GM21723 (cell line): ENCODE measurements around the gene ADM2.

Source experiments
- ATAC-seq: cut with Tn5 transposase; IDR thresholded peaks from one replicate; pipeline ENCODE4 v1.9.1; 2021; ENCODE audit warnings: mild to moderate bottlenecking, moderate library complexity; ENCODE audit not compliant: unreplicated experiment

Gene ADM2

DNA sequence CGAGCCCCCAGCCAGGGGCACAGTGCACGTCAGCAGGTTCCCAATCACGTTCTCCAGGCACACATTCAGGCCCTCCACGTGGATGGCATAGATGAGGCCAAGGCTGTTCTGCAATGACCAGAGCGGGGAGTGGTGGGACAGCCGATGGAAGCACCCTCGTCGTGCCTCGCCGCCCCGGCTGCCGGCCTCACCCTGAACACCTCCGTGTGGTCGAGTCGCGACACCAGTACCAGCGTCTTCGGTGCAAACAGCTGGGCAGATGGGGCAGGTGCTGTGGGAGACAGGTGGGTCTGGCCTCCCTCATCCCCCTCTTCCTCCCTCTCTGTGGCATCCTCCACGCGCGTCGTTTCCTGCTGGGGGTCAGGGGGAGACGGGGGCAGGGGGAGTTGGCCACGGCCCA is 14.0 kb upstream of the ADM2 start:
- no peak for ATAC-seq

DNA sequence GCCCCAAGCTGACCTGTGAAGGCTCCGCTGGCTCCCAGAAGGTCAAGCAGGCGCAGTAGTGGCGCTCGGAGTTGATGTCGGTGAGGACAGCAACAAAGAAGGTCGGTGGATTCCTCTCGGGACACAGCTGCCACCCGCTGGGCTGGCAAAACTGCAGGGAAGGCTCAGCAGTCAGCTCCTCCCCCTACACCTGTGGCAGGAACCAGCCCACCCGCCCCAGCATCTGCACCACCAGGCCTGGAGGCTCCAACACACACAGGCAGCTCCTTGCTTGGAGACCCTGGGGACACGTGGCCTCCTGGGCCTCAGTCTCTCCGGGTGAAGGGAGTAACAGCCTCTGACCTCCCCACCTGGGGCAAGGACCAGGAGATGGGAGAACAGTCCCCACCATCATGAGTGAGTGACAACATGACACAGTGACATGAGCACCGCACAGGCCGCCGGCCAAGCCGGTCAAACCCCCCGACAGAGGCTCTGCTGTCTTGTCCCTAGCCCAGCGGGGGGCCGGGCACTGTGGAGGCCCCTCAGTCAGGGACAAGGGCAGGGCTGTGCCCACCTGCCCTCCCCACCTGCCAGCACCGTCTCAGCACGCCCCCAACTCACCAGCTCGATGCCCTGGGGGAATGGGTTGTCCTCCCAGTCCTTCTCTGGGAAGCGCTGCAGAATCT is 13.4 kb upstream of the ADM2 start:
- ATAC-seq: no peak

DNA sequence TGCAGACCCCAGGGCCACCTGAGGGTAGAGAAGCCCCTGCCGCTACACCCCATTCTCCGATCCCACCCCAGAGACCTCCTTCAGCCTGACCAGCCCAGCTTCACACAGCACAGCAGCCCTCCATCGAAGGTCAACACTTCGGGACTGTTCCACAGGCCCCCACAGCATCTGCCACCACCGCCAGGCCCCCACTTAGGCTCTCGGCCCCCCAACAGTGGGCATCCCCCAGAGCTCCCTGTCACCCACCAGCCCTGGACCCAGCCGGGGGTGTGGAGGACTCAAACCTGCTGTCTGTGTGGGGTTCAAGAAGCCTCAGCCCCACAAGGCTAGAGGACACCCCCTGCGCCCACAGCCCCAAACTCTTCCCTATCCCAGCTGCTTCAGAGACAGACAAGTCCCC is 12.7 kb upstream of the ADM2 start:
- ATAC-seq: no peak

DNA sequence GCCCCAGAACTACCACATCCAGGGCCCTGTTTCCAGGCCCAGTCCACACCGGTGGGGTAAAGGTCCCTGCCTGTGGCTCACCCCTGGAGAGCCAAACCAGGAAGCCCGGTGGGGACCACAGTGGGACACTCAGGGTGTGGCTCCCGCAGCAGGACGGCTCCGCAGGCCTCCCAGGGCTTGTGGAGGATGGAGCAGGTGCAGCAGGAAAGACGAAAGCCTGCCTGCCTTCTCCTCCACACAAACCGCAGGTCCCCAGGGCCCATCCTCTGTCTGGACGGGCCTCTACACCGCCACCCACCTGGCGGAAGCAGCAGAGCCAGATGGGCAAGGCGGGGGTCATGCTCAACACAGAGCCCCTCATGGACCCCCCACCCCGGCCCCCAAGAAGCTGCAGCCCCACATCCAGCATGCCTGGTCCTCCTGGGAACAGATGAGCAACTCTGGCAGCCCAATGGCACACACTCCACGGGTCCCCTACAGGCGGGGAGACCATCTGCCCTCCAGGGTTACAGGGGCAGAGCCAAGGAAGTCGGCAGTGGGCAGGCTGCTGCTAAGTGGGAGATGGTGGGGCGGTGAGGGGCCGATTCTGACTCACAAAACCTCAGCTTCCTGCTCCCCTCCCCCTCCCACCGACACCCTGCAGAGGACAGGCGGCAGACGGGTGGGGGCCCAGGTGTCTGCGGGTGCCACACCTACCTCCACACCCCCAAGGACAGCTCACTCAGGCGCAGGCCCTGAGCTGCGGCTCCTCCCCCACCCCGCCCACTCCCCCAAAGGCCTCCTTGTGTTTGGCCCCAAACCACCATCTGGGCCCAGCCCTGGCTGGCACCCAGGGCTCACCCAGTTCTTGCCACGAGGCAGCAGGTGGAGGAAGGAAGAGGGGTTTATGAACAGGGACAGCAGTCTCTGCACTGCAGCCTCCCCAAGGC is 11.7 kb upstream of the ADM2 start:
- peak; percentile 55 for ATAC-seq

DNA sequence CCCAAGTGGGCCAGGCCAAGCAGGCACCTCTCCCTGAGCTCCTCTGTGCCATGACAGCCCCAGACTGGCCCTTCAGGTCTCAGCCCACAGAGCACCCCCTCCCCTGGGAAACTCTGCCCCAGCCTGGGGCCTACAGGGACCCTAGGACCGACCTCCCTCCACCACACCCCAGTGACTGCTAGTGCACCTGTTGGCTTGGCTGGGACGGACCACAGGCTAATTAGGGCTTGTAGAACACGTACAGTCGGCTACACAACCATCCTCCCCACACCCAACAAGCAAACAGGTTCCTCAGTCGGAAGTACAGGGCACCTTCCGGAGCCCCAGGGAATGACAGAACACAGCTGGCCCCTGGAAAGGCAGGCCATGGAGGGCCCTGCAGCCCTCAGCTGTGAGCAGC is 10.9 kb upstream of the ADM2 start:
- no peak for ATAC-seq

DNA sequence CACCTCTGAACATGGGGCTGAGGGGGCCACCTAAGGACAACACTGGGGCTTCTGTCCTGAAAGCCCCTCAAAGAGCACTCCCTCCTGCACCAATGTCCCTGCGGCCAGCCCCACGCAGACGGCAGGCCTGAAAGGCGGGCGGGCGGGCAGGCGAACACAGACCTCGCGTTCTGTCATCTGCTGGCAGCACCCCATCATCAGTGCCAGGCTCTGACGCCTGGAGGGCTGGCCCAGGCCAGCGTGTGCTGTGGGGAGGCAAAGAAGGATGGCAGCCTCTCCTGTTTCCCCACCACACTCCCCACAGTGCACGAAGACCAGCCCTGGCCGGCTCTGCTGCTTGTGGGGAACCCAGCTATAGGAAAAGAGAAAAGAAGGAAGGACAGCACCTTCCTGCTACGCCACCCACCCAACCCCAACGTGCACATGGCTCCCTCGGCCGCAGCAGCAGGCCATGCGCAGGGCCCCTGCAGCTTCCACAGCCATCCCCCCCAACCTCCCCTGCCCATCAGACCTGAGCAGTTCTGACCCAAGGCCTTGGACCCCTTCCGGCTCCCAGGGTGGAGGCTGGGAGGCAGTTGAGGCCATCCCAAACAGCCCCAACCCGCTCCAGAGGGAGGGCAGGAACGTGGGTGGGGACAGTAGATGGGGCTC is 10.0 kb upstream of the ADM2 start:
- no peak for ATAC-seq

DNA sequence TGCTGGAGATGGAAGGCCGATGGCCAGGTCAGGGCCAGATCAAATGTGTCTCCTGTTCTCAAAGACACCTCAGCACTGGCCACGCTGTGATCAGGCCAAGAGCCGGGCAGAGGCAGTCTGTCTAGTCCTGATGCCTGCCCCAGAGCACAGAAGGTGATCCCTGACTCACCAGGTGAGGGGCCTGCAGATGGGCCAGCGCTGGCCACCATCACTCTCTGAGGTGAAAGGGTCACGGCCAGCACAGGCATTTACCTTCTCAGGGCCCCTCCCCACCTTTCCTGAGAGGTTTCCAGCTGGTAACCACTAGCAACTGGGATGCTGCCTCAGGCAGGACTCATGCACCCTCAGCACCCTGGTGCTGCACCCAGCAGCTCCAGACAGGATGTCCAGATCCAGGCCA is 9.4 kb upstream of the ADM2 start:
- no peak for ATAC-seq

DNA sequence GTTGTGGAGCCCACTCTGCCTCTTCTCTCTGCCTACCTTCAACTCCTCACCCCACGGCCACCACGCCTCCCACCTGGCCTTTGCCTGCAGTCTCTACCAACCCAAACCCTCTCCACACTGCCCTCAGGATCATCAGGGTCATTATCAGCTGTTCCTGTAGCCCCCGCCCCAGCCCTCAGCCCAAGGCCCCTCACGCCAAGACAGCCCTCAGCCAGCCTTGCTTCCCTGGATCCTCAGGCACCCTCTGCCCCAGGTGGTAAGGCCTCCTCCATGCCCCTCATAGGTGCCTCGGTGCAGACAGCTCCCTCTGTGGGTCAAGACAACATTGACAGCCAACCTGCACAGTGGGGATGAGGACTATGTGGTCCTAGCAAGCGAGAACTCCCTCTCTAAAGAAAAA is 8.3 kb upstream of the ADM2 start:
- ATAC-seq: no peak

DNA sequence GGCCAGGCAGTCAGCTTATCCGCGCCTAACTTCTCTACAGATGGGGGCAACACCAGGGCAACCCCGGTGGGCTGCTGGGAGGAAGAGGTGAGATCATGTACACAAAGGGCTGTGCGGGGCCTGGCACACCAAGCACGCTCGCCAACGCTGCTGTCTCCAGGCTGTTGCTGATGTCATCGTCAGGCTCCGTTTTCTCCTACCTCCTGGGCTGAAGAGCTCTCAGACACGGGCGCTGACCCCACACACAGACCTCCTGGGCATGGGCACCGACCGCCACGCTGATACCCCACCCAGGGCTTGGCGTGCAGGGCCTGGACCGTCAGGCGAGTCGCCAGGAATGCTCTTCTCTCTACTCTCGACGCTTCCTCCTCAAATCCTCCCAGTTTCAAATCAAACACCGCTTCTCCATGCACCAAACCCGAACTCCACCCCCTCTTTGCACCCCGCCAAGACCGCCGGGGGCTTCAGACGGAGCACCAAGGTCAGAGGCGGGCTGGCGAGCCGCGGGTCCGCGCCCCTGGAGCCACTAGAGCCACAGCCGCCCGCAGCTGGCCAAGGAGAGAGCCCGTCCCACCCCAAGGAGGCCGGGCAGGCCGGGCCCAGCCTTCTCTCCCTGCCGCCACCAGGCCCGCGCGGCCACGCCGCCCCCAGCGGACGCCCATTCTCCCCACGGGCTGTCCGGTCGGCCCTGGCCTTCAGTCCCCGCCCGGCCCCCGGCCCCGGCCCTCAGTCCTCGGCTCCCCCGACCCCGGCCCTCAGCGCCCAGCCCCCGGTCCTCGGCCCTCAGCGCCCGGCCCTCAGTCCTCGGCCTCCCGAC is 7.3 kb upstream of the ADM2 start:
- no peak for ATAC-seq

DNA sequence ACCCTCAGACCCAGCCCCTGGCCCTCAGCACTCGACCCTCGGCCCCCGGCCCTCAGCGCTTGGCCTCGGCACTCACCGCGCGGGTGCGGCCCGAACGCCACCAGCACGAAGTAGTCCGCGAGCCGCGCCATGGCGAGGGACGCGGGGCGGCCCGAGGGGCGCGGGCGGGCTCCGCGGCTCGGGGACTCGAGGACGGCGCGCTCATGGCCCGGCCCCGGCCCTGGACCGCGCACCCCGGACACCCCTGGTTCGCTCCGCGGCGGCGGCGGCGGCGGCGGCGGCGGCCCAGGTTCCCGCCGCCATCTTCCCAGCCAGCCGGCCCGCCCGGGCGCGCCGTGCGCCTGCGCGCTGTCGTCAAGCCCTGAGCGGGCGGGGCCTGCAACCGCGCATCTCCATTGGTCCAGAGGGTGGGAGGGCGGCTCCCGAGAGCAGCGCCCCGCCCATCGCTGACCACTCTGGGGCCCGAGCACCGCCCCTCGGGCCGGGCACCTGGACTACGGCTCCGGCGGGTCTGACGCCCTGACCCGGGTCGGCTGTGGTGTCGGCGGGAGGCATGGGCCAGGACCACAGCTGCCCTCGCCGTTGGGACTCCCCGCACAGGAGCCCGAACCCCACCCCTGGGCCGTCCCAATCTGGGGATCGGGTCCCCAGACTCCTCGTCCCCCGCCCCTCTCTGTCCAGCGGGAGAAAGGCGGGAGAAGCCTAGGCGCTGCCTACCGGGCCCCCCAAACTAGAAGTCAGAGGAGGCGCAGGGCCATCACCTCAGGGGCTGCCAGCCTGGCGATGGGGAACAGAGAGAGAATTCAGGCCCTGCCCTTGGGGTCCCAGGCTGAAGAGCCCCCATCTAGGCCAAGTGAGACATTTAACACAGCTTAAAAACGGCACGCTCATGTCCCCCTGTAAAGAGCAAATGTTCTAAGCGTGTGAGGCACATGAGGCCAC is 6.4 kb upstream of the ADM2 start, which contains the start of gene SBF1:
Gene SBF1, minus strand, starts transcription at position 326 of the 942 bp plus-strand sequence. Its CDS starts 195 bp downstream, at position 131.
- ATAC-seq: peak; percentile 55

DNA sequence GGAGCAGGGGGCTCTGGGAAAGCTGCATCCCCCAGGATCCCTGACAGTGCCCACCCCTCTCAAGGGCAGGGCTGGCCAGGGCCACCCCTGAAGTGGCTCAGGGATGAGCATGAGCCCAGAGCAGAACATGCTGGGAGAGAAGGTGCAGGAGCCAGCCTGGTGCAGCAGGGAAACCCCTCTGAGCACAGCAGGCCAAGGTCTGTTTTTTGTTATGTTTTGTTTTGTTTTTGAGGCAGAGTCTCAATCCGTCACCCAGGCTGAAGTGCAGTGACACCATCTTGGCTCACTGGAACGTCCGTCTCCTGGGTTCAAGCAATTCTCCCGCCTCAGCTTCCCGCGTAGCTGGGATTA is 5.7 kb upstream of the ADM2 start:
- no peak for ATAC-seq

DNA sequence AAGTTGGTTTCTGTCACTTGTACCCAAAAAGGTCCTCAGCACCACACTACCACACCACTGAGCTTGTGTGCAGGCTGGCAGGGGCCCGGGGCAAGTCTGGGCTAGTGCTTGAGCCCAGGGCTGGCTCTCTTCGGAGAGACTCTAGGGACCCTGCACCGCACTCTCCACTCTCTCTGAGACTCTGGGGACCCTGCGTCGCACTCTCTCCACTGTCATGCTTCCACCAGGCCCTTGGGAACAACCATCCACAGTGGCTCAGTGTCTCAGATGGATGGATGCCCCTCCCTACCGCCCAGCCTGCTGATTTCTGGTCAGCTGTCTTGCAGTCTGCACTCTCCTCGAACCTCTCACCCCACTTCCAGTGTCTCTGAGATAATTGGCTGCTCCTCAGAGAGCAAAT is 4.5 kb upstream of the ADM2 start:
- no peak for ATAC-seq

DNA sequence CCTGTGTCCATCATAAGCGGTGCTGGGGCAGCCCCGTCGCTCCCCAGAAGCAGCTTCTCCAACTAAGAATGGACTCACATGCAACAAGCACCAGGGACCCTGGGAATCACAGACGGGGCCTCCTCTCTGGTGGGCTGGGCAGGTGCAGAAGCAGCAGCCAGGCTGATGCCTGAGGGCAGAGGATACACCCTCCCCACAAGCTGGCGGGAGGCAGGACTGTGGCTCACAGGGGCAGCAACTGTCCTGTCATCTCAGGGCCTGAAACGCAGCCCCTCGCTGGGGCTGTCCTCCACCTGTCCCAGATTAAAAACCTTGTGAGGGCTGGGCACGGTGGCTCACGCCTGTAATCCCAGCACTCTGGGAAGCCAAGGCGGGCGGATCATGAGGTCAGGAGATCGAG is 3.4 kb upstream of the ADM2 start:
- no peak for ATAC-seq

DNA sequence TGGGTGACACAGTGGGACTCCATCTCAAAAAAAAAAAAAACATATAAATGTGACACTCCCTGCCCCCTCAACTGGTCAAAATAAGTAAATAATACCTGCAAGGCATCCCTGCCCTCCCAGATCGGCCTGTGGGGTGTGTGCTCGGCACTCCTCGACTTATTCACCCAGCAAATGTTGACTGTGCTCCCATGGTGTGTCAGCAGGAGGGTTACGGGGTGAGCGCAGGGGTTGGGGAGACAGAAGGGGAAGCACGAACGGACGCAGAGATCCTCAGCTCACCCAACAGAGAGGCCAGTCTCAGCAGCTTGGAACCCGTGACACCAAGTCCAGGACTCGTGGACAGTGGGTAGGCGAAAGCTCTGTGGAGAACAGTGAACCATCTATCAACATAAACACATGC is 1.6 kb upstream of the ADM2 start:
- ATAC-seq: no peak

DNA sequence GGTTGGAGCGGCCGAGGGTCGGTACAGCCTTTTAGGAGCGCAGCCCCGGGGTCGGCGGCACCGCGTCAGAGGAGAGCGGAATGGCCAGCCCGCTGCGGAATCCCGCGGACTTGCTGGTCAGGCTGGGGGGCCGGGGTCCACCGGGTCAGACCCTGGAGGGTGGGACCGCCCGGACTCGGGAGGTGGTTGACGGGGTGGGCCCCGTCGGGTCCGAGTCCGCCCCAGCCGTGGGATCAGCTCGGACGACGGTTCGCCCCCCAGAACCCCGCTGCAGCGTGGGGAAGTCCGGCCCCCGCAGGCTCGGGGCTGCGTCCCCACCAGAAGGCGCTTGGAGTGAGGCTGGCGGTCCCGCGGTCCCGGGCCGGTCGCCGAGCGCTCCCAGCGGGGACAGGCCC is 301 bp upstream of the ADM2 start:
- no peak for ATAC-seq

DNA sequence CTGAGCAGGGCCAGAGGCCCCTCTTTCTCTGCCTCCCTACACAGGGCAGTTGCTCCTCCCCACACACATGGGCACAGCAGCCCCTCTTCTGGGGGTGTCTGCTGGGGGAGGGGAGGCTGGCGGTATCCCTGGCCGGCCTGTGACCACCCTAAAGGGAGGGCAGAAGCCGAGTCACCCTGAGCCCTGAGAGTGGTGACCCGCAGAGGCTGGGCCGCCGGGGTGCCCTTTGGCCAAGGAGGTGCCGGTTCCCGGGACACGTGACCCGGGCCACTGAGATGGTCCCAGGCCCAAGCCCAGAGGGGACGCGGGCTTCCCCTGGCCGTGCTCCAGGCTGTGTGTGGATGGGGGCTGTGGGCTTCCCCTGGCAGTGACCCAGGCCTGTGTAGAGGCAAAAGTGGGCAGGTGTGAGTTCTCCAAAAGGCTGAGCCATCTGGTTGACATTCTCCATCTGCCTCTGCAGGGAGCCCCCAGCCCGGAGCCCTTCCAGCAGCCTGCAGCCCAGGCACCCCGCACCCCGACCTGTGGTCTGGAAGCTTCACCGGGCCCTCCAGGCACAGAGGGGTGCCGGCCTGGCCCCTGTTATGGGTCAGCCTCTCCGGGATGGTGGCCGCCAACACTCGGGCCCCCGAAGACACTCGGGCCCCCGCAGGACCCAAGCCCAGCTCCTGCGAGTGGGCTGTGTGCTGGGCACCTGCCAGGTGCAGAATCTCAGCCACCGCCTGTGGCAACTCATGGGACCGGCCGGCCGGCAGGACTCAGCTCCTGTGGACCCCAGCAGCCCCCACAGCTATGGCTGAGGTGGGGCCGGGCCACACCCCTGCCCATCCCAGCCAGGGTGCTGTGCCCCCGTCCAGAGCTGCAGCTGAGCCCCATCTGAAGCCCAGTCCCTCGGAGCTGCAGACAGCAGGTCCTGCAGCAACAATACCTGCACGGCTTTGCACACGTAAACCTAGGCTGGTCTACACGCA is 1.0 kb downstream of the ADM2 start:
- no peak for ATAC-seq

DNA sequence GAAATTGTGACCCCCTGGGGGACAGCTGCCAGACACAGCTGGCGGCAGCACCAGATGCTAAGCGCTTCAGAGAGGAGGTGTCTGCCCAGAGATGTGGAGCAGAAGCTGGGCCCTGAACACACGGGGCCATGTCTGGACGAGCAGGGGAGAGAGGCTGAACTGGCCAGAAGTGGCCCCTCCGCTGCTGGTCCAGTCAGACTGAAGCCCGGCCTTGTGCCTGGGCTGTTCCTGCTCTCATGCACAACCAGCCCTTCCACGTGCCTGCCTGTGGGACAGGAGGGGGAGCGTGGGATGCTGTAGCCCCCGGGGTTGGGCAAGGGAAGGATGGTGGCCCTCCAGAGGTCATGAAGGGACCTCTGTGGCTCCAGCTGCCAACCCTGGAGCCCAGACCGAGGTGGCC is 1.8 kb downstream of the ADM2 start:
- no peak for ATAC-seq

DNA sequence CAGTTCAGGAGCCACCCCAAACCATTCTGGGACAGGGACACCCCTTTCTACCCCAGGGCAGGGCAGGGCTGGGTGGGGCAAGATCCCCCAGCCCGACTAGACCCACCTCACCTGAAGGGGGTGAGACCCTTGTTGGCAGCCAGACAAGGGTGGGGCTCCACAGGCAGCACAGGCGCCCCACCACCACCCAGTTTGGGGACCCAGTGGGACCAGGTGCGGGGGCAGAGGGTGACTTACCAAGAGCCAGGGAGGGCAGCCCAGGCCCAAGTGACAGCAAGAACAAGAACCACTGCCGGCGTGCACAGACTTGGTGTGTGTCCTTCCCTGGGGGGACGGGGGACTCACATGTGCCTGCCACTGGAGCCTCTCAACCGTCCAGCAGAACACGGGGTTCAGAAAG is 2.2 kb downstream of the ADM2 start:
- no peak for ATAC-seq
